ENCODE measurements around the gene CFAP58.

CFAP58 gene

GRCh38 chr10:104316321-104317099 is 37.1 kb upstream of the CFAP58 start:
- ChIA-PET POLR2A (interaction anchor here (0.7 to 1.0 kb wide), 4 partner anchors 9 to 16 kb away, joined by 3 to 5 read pairs (median 4); no protein-coding TSS in a partner anchor), CTCF (interaction anchor here (0.9 to 14.8 kb wide), 10 partner anchors 10 to 42 kb away, joined by 3 to 122 read pairs (median 6); no protein-coding TSS in a partner anchor)
- H3K4me3 ChIP-seq (ENCODE audit: low read depth, low read length), result no peak overlapping the region
- DNase-seq (ENCODE audit: low read depth, low spot score), result no peak
- TF ChIP-seq, protein P1, sequence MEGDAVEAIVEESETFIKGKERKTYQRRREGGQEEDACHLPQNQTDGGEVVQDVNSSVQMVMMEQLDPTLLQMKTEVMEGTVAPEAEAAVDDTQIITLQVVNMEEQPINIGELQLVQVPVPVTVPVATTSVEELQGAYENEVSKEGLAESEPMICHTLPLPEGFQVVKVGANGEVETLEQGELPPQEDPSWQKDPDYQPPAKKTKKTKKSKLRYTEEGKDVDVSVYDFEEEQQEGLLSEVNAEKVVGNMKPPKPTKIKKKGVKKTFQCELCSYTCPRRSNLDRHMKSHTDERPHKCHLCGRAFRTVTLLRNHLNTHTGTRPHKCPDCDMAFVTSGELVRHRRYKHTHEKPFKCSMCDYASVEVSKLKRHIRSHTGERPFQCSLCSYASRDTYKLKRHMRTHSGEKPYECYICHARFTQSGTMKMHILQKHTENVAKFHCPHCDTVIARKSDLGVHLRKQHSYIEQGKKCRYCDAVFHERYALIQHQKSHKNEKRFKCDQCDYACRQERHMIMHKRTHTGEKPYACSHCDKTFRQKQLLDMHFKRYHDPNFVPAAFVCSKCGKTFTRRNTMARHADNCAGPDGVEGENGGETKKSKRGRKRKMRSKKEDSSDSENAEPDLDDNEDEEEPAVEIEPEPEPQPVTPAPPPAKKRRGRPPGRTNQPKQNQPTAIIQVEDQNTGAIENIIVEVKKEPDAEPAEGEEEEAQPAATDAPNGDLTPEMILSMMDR (IDR thresholded peaks at IDR 0.05; ENCODE audit: insufficient read depth, low read length, missing control alignments), result no peak

- POLR2A ChIA-PET, result interaction anchor here (0.9 to 1.0 kb wide), 3 partner anchors 9 to 17 kb away, joined by 3 to 5 read pairs (median 5); no protein-coding TSS in a partner anchor
- TF ChIP-seq, protein P1 (IDR thresholded peaks at IDR 0.05; ENCODE audit: insufficient read depth, low read length, missing control alignments), result no peak
- CTCF ChIA-PET, result interaction anchor here (0.8 to 14.8 kb wide), 8 partner anchors 9 to 43 kb away, joined by 3 to 122 read pairs (median 6); no protein-coding TSS in a partner anchor
- no peak overlapping the region for H3K4me3 ChIP-seq (ENCODE audit: low read depth, low read length)
- DNase-seq (ENCODE audit: low read depth, low spot score), result no peak
Measured at GRCh38 chr10:104317269-104317710, 36.3 kb upstream of the CFAP58 start.

GRCh38 chr10:104317726-104318299 is 35.8 kb upstream of the CFAP58 start:
- H3K4me3 ChIP-seq (ENCODE audit: low read depth, low read length), result no peak overlapping the region
- TF ChIP-seq, protein P1 (IDR thresholded peaks at IDR 0.05; ENCODE audit: insufficient read depth, low read length, missing control alignments), result no peak
- ChIA-PET CTCF (interaction anchor here (0.8 to 14.8 kb wide), 6 partner anchors 9 to 43 kb away, joined by 3 to 122 read pairs (median 9); no protein-coding TSS in a partner anchor), POLR2A (interaction anchor here (0.9 to 1.0 kb wide), 3 partner anchors 10 to 17 kb away, joined by 3 to 5 read pairs (median 5); no protein-coding TSS in a partner anchor)
- DNase-seq (ENCODE audit: low read depth, low spot score), result no peak

DNA sequence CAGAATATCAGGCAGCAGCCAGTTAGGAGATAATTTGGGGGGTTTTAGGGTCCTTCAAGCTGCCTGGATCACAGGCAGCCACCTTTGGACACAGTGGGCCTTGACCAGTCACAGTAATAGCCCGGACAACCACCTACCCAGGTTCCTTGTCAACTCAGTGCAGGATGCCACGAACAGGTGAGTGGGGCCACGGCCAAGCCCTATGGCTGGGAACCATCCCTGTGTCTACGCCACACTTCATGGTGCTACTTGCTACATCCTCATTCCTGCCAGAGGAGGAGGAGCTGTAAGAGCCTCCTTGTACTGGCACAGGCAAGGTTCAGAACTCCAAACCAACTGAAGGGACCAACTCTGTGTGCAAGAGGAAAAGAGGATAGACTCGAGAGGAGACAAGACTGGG is 35.3 kb upstream of the CFAP58 start:
- no peak for DNase-seq (ENCODE audit: low read depth, low spot score)
- POLR2A ChIA-PET, result no interaction called here
- no peak overlapping the region for H3K4me3 ChIP-seq (ENCODE audit: low read depth, low read length)
- TF ChIP-seq, protein P1 (IDR thresholded peaks at IDR 0.05; ENCODE audit: insufficient read depth, low read length, missing control alignments), result no peak
- CTCF ChIA-PET, result interaction anchor here (0.8 to 14.8 kb wide), 4 partner anchors 12 to 26 kb away, joined by 3 to 122 read pairs (median 18); no protein-coding TSS in a partner anchor

- no peak overlapping the region for H3K4me3 ChIP-seq (ENCODE audit: low read depth, low read length)
- no peak for DNase-seq (ENCODE audit: low read depth, low spot score)
- TF ChIP-seq, protein P1 (IDR thresholded peaks at IDR 0.05; ENCODE audit: insufficient read depth, low read length, missing control alignments), result no peak
- ChIA-PET CTCF (interaction anchor here (0.8 to 14.8 kb wide), 5 partner anchors 13 to 27 kb away, joined by 3 to 122 read pairs (median 24); no protein-coding TSS in a partner anchor), POLR2A (no interaction called here)
Measured at GRCh38 chr10:104318810-104319741, 34.6 kb upstream of the CFAP58 start.
